Progenitor cell of endocrine pancreas (in vitro differentiated cells): ENCODE data around the gene CELSR1. TPM values are rescaled to one million over a fixed set of nuclear protein-coding genes. Genes with fewer than 3 reads are reported as not detected.

Experiments
- DNase-seq: peaks from one replicate; pipeline ENCODE4 v3.0.0; 2021; ENCODE audit warnings: low spot score; ENCODE audit not compliant: unreplicated experiment
- H3K27ac Mint-ChIP-seq: 2 replicates; pipeline ENCODE4 v1.8.0; 2021; ENCODE audit warnings: mild to moderate bottlenecking, moderate library complexity, mixed read lengths
- H3K27me3 Mint-ChIP-seq: 2 replicates; pipeline ENCODE4 v1.8.0; 2021; ENCODE audit warnings: mixed read lengths
- H3K36me3 Mint-ChIP-seq: 2 replicates; pipeline ENCODE4 v1.8.0; 2022; ENCODE audit warnings: mixed read lengths; ENCODE audit not compliant: insufficient read depth
- H3K4me1 Mint-ChIP-seq: 2 replicates; pipeline ENCODE4 v1.8.0; 2021; ENCODE audit warnings: low read depth, mixed read lengths
- H3K4me3 Mint-ChIP-seq: 2 replicates; pipeline ENCODE4 v1.8.0; 2021; ENCODE audit warnings: low read depth, mild to moderate bottlenecking, moderate library complexity, mixed read lengths
- H3K9me3 Mint-ChIP-seq: 2 replicates; pipeline ENCODE4 v1.8.0; 2021; ENCODE audit warnings: low read depth, mixed read lengths
- total RNA-seq: library from RNA; stranded (reverse); gene quantifications from 2 replicates; pipeline ENCODE4 v1.2.1, GENCODE V29; 2021
- TF ChIP-seq, protein P1 (sequence below): fragments of 200-600 bp; sonication (generic); IDR thresholded peaks from one replicate; pipeline ENCODE4 v1.5.0; 2021; ENCODE audit warnings: antibody characterized with exemption, mild to moderate bottlenecking; ENCODE audit not compliant: unreplicated experiment

Gene CELSR1
- total RNA-seq, 1 donor from 2014 or later: 20.9 TPM

DNA sequence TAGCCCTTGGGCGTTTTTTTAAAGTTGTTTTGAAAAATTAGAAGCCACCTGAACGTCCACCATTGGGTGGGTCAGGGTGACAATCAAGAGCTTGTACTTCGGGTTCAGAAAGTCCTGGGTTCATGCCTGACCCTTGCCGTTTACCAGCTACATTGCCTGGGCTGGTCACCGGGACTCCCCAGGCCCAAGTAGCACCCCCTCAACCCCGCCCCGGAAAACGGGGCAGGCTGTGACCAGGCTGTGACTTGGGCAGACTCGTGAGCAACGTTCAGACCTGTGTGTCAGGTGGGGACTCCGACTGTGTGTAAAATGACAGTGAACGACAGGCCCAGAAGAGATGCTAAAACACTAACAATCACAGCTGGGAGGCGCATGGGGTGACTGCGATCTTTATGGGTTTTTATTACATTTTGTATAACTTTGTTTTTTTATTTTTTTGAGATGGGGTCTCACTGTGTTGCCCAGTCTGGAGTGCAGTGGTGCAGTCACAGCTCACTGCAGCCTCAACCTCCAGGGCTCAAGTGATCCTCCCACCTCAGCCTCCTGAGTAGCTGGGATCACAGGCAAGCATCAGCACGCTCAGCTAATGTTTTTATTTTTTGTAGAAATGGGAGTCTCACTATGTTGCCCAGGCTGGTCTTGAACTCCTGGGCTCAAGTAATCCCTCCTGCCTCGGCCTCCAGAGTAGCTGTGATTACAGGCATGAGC lies 145.1 kb downstream of the CELSR1 start:
- Mint-ChIP-seq H3K27ac (peak overlapping the region; percentile 52), H3K4me1 (no peaks in the 10 kb centered on the region), H3K27me3 (no peaks in the 10 kb centered on the region), H3K36me3 (peaks cover 1% of the 10 kb centered on the region), H3K9me3 (no peaks in the 10 kb centered on the region), H3K4me3 (no peak overlapping the region)
- no peak for DNase-seq
- TF ChIP-seq, protein P1, sequence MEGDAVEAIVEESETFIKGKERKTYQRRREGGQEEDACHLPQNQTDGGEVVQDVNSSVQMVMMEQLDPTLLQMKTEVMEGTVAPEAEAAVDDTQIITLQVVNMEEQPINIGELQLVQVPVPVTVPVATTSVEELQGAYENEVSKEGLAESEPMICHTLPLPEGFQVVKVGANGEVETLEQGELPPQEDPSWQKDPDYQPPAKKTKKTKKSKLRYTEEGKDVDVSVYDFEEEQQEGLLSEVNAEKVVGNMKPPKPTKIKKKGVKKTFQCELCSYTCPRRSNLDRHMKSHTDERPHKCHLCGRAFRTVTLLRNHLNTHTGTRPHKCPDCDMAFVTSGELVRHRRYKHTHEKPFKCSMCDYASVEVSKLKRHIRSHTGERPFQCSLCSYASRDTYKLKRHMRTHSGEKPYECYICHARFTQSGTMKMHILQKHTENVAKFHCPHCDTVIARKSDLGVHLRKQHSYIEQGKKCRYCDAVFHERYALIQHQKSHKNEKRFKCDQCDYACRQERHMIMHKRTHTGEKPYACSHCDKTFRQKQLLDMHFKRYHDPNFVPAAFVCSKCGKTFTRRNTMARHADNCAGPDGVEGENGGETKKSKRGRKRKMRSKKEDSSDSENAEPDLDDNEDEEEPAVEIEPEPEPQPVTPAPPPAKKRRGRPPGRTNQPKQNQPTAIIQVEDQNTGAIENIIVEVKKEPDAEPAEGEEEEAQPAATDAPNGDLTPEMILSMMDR: no peak

DNA sequence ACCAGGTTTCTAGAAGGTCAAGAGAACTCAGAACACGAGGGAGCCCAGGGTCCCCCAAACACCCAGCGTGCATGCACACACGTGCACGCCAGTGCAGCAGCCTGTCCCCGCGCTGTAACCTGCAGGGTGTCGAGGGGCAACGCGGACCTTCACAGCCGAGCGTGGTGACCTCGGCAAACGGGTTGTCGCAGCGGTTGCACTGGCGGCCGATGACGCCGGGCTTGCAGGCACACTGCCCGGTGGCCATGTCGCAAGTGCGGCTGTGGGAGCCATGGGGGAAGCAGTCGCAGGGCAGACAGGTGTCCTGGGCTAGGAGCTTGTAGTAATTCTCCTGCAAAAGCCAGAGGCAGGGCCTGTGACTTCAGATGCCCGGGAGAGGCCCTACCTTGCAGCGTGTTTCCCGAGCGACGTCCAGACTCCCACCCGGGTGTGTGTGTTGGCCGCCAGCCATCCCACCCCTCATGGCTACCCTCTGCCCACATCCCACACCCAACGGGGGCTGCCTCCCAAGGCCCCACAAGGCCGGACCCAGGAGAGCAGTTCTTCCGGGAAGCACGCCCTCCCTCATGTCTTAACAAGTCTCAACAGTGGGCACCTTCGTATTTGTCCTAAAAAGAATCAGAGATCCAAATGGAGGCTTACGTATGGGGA lies 145.8 kb downstream of the CELSR1 start:
- peaks cover 1% of the 10 kb centered on the region for H3K36me3 Mint-ChIP-seq
- no peaks in the 10 kb centered on the region for H3K27me3 Mint-ChIP-seq
- H3K27ac Mint-ChIP-seq: no peak overlapping the region
- H3K9me3 Mint-ChIP-seq: no peaks in the 10 kb centered on the region
- no peaks in the 10 kb centered on the region for H3K4me1 Mint-ChIP-seq
- TF ChIP-seq, protein P1: no peak
- H3K4me3 Mint-ChIP-seq: no peak overlapping the region
- no peak for DNase-seq

DNA sequence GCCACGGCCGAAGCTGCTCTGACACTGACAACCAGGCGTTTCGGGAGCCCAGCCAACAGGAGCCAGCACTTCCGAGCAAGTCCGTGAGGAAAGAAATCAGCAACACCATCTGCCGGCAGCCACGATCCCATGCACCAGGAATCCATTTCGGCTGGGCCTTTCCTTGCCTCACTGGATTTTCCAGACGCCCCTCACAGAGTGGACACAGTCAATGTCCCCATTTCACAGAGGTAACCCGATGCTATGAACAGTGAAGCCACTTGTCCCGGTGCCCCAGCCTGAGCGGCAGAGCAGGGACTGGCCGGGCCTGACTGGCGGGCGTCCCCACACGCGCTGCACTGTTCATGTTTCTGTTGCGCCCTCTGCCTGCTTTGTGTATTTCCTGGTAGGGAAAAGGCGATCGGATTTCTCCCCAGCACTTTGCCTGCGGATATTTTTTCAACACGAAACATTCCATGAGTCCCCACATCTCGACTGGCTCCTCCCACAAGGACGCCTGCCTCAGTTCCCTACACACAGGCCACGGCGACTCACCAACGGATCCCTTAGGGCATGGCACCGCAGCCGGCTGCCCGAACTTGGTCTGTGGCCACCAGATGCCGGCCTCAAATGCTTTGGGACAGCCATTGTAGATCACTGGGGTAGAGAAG lies 146.6 kb downstream of the CELSR1 start:
- H3K9me3 Mint-ChIP-seq: no peaks in the 10 kb centered on the region
- H3K36me3 Mint-ChIP-seq: peaks cover 1% of the 10 kb centered on the region
- no peak overlapping the region for H3K4me3 Mint-ChIP-seq
- DNase-seq: no peak
- no peaks in the 10 kb centered on the region for H3K4me1 Mint-ChIP-seq
- H3K27ac Mint-ChIP-seq: no peak overlapping the region
- H3K27me3 Mint-ChIP-seq: no peaks in the 10 kb centered on the region
- TF ChIP-seq, protein P1: no peak

DNA sequence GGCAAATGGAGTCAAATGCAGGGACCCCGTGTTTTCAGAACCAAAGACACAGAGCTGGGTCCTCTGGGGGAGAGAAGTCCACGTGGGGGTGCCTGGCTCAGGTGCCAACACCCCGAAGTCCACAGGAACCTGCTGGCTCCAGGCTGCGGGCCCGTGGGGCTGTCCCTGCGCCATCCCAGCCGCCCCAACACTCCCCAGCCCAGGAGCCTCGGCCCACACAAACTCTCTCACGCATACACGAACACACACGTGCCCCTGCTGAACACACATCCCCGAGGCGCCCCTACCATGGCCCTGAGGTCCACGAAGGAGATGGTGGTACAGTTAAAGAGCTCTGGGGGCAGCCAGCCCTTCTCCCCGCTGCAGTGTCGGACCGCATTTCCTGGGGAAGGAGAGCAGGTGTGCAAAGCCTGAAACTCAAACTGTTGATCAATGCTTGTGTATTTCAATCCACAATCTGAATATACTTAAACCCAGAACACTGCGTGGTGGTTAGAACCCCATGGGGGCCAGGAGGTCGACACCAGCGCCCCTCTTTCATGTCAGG lies 147.2 kb downstream of the CELSR1 start:
- Mint-ChIP-seq H3K4me1 (no peaks in the 10 kb centered on the region), H3K36me3 (peaks cover 3% of the 10 kb centered on the region), H3K27ac (no peak overlapping the region), H3K9me3 (no peaks in the 10 kb centered on the region), H3K27me3 (no peaks in the 10 kb centered on the region), H3K4me3 (no peak overlapping the region)
- DNase-seq: no peak
- TF ChIP-seq, protein P1: no peak

- Mint-ChIP-seq H3K4me3 (no peak overlapping the region), H3K27me3 (no peaks in the 10 kb centered on the region), H3K9me3 (no peaks in the 10 kb centered on the region), H3K4me1 (no peaks in the 10 kb centered on the region), H3K27ac (no peak overlapping the region), H3K36me3 (peaks cover 4% of the 10 kb centered on the region)
- DNase-seq: no peak
- TF ChIP-seq, protein P1: no peak
Observed at GRCh38 chr22:46389081-46389480, 148.3 kb downstream of the CELSR1 start.
